ENCODE results near the gene PRKAR1B.

PRKAR1B gene

GRCh38 chr7:739983-740942 lies 13.2 kb upstream of the PRKAR1B start:
- DNase-seq: no peak

- DNase-seq: no peak
These were observed 12.4 kb upstream of the PRKAR1B start for GRCh38 chr7:739455-739982.

- no peak for DNase-seq
These were observed 11.8 kb upstream of the PRKAR1B start for GRCh38 chr7:738723-739454.

- DNase-seq: no peak
These were observed 11.2 kb upstream of the PRKAR1B start for GRCh38 chr7:738241-738640.

GRCh38 chr7:734808-735207 lies 7.7 kb upstream of the PRKAR1B start:
- DNase-seq: no peak

- DNase-seq: no peak
These were observed 7.1 kb upstream of the PRKAR1B start for GRCh38 chr7:734214-734613.

GRCh38 chr7:732556-732955 lies 5.5 kb upstream of the PRKAR1B start:
- DNase-seq: no peak

GRCh38 chr7:732094-732541 lies 5.0 kb upstream of the PRKAR1B start:
- no peak for DNase-seq

- DNase-seq: no peak
These were observed 4.5 kb upstream of the PRKAR1B start for GRCh38 chr7:731440-732085.

GRCh38 chr7:730501-731439 lies 3.7 kb upstream of the PRKAR1B start:
- DNase-seq: no peak

- no peak for DNase-seq
These were observed 2.3 kb upstream of the PRKAR1B start for GRCh38 chr7:729140-730000.

- no peak for DNase-seq
These were observed 1.5 kb upstream of the PRKAR1B start for GRCh38 chr7:728602-729001.

- no peak for DNase-seq
These were observed 852 bp upstream of the PRKAR1B start for GRCh38 chr7:727806-728460.

- DNase-seq: no peak
These were observed 302 bp downstream of the PRKAR1B start for GRCh38 chr7:726854-727103.

- DNase-seq: peak; percentile 96
These were observed 812 bp downstream of the PRKAR1B start, which contains the start of gene DNAAF5 for GRCh38 chr7:726084-726853. Gene DNAAF5, plus strand, starts transcription at chr7:726699. Its CDS starts 22 bp downstream, at chr7:726721.

- peak; percentile 42 for DNase-seq
These were observed 1.7 kb downstream of the PRKAR1B start for GRCh38 chr7:725223-726005.

GRCh38 chr7:724298-724697 lies 2.8 kb downstream of the PRKAR1B start:
- DNase-seq: peak; percentile 17

- DNase-seq: peak; percentile 40
These were observed 3.5 kb downstream of the PRKAR1B start for GRCh38 chr7:723541-723940.

Measured in activated CD8-positive, alpha-beta memory T cell treated with anti-CD3 and anti-CD28 coated beads for 24 hours (primary cell).